ENCODE results near the gene ADIPOR2.

DNA sequence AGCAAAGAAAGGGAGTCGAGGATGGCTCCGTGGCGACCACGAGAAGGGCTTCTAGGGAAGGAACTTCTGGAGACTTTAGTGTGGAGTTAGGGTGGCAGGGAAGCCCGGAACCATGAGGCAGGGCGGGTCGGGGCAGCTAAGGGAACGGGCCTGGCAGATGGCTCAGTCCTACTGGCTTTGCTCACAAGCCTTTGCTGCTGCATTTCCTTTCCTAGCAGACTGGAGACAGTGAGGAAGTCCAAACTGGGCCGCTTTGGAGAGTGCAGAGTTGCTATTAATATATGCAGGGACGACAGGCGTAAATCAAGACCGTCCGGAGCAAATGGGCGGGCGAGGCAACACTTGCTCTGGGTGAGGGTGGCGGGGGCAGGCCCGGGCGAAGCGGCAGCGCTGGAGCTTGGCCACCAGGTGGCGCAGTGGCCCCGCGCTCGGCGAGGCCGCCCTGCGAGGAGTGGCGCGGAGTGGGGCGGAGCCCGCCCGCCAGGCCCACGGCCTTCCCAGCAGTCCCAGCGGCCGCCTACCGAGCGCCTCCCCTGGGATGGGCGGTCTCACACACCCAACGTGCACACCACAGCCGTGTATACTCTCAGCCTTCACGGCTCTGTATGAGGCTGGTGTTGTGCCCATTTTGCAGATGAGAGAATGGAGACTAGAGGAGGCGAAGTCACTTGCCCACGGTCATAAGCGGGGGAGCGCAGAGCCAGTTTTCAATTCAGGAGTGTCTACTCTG is 105.1 kb downstream of the ADIPOR2 start:
- TF ChIP-seq TAF1 (IDR thresholded peaks at IDR 0.05; ENCODE audit: low read depth) (peak; percentile 36; the same call in 1 of the 2 replicates), EP300 (IDR thresholded peaks at IDR 0.05; ENCODE audit: borderline replicate concordance) (no peak), FOXM1 (IDR thresholded peaks at IDR 0.05; ENCODE audit: borderline replicate concordance, low read depth) (no peak), CEBPB (IDR thresholded peaks at IDR 0.05) (no peak), YY1 (IDR thresholded peaks at IDR 0.05; ENCODE audit: low read depth) (peak; percentile 27; the same call in 1 of the 2 replicates), TEAD4 (IDR thresholded peaks at IDR 0.05) (no peak), TCF12 (IDR thresholded peaks at IDR 0.05; ENCODE audit: low read depth) (no peak), ZBTB7A (IDR thresholded peaks at IDR 0.05; ENCODE audit: low read depth) (no peak)
- TF ChIP-seq, protein P1, sequence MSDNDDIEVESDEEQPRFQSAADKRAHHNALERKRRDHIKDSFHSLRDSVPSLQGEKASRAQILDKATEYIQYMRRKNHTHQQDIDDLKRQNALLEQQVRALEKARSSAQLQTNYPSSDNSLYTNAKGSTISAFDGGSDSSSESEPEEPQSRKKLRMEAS (IDR thresholded peaks at IDR 0.05): peak; percentile 91
- TF ChIP-seq, protein P2, sequence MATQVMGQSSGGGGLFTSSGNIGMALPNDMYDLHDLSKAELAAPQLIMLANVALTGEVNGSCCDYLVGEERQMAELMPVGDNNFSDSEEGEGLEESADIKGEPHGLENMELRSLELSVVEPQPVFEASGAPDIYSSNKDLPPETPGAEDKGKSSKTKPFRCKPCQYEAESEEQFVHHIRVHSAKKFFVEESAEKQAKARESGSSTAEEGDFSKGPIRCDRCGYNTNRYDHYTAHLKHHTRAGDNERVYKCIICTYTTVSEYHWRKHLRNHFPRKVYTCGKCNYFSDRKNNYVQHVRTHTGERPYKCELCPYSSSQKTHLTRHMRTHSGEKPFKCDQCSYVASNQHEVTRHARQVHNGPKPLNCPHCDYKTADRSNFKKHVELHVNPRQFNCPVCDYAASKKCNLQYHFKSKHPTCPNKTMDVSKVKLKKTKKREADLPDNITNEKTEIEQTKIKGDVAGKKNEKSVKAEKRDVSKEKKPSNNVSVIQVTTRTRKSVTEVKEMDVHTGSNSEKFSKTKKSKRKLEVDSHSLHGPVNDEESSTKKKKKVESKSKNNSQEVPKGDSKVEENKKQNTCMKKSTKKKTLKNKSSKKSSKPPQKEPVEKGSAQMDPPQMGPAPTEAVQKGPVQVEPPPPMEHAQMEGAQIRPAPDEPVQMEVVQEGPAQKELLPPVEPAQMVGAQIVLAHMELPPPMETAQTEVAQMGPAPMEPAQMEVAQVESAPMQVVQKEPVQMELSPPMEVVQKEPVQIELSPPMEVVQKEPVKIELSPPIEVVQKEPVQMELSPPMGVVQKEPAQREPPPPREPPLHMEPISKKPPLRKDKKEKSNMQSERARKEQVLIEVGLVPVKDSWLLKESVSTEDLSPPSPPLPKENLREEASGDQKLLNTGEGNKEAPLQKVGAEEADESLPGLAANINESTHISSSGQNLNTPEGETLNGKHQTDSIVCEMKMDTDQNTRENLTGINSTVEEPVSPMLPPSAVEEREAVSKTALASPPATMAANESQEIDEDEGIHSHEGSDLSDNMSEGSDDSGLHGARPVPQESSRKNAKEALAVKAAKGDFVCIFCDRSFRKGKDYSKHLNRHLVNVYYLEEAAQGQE (IDR thresholded peaks at IDR 0.05; ENCODE audit: low read depth): no peak
